ENCODE data around the gene SP140. TPM values are rescaled to one million over a fixed set of nuclear protein-coding genes. Genes with fewer than 3 reads are reported as not detected.
"Not testable (repeated sequence)": the region's sequence is repeated elsewhere in the genome, so short reads cannot be mapped to it uniquely, and the experiment has no call there.

The SP140 gene
- total RNA-seq, 1 donor from 2014 or later = 8.2 TPM

- no peak for DNase-seq (ENCODE audit: low spot score)
These were observed 100.0 kb downstream of the SP140 start for GRCh38 chr2:230325316-230326243.

GRCh38 chr2:230326453-230327417 is 101.2 kb downstream of the SP140 start, which contains the start of gene SP140L:
Gene SP140L, plus strand, starts transcription at chr2:230327193. Its CDS starts 77 bp downstream, at chr2:230327270.
- DNase-seq (ENCODE audit: low spot score) = peak; percentile 44

GRCh38 chr2:230327418-230328154 is 102.0 kb downstream of the SP140 start:
- no peak for DNase-seq (ENCODE audit: low spot score)

- no peak for DNase-seq (ENCODE audit: low spot score)
These were observed 102.6 kb downstream of the SP140 start for GRCh38 chr2:230328155-230328458.

- DNase-seq (ENCODE audit: low spot score) = no peak
These were observed 104.5 kb downstream of the SP140 start for GRCh38 chr2:230329946-230330605.

GRCh38 chr2:230330725-230331124 is 105.2 kb downstream of the SP140 start:
- DNase-seq (ENCODE audit: low spot score) = no peak

- DNase-seq (ENCODE audit: low spot score) = no peak
These were observed 109.9 kb downstream of the SP140 start for GRCh38 chr2:230335461-230335863.

GRCh38 chr2:230335864-230336506 is 110.4 kb downstream of the SP140 start:
- no peak for DNase-seq (ENCODE audit: low spot score)

GRCh38 chr2:230341936-230342528 is 116.5 kb downstream of the SP140 start:
- not testable (repeated sequence) for DNase-seq (ENCODE audit: low spot score)

- not testable (repeated sequence) for DNase-seq (ENCODE audit: low spot score)
These were observed 117.6 kb downstream of the SP140 start for GRCh38 chr2:230343041-230343624.

GRCh38 chr2:230343747-230344146 is 118.2 kb downstream of the SP140 start:
- no peak for DNase-seq (ENCODE audit: low spot score)

- no peak for DNase-seq (ENCODE audit: low spot score)
These were observed 120.9 kb downstream of the SP140 start for GRCh38 chr2:230346465-230346864.

GRCh38 chr2:230346921-230347533 is 121.5 kb downstream of the SP140 start:
- DNase-seq (ENCODE audit: low spot score) = no peak

- DNase-seq (ENCODE audit: low spot score) = no peak
These were observed 122.2 kb downstream of the SP140 start for GRCh38 chr2:230347659-230348305.

GRCh38 chr2:230348787-230349186 is 123.3 kb downstream of the SP140 start:
- DNase-seq (ENCODE audit: low spot score) = no peak

GRCh38 chr2:230356084-230356483 is 130.5 kb downstream of the SP140 start:
- no peak for DNase-seq (ENCODE audit: low spot score)

GRCh38 chr2:230358305-230358704 is 132.8 kb downstream of the SP140 start:
- DNase-seq (ENCODE audit: low spot score) = no peak

- DNase-seq (ENCODE audit: low spot score) = no peak
These were observed 134.5 kb downstream of the SP140 start for GRCh38 chr2:230360028-230360427.
